Ovary (tissue), 9 donors: Measurements from ENCODE around the gene PCNT. TPM values are rescaled to one million over a fixed set of nuclear protein-coding genes. Genes with fewer than 3 reads are reported as not detected.

Source experiments
- DNase-seq, 5 donors: peaks; one replicate each; pipeline ENCODE4 v3.0.0-alpha.2; 2019 to 2020
- H3K27ac ChIP-seq, 2 donors: fragments of 200-600 bp; one replicate each; pipeline versions ENCODE4 v1.5.1 to v1.8.0; 2019 to 2022
- H3K27me3 ChIP-seq: fragments of 200-600 bp; one replicate; pipeline ENCODE4 v1.8.0; 2022
- H3K36me3 ChIP-seq: fragments of 200-600 bp; sonication (generic); one replicate; pipeline ENCODE4 v1.5.1; 2019
- H3K4me1 ChIP-seq: one replicate; pipeline ENCODE4 v1.8.1; 2013; ENCODE audit warnings: mild to moderate bottlenecking, moderate library complexity; ENCODE audit not compliant: insufficient read depth
- H3K4me3 ChIP-seq: fragments of 200-600 bp; sonication (generic); one replicate; pipeline ENCODE4 v1.5.1; 2017
- H3K9me3 ChIP-seq, 2 donors: fragments of 200-600 bp in 1 of 2; sonication (generic) in 1 of 2; one replicate each; pipeline versions ENCODE4 v1.5.1 to v1.8.1; 2013 to 2019; ENCODE audit warnings: mild to moderate bottlenecking in 1 of 2, moderate library complexity in 1 of 2
- EP300 ChIP-seq: sonication (generic); formaldehyde crosslinking; IDR thresholded peaks from one replicate; pipeline ENCODE4 v1.6.1; 2017; ENCODE audit warnings: antibody characterized with exemption
- POLR2A ChIP-seq: fragments of 450-650 bp; IDR thresholded peaks from one replicate; pipeline ENCODE4 v1.6.1; 2017; ENCODE audit warnings: antibody characterized with exemption, mild to moderate bottlenecking, moderate library complexity
- WGBS, 3 donors: extraction: QIAGEN DNeasy Blood & Tissue Kit in 1 of 3; methylation state at CpG; one replicate each; pipeline versions ENCODE4 v1.1.5 to v1.1.7; 2013 to 2017; 5-methylcytosine and 5-hydroxymethylcytosine counted together
- intact Hi-C, 4 donors: fragments of 100-400 bp; cut with DNase I; formaldehyde crosslinking; loops; one replicate each; pipeline versions ENCODE4 v1.11.0 to v1.15.1; 2022 to 2023
- polyA plus RNA-seq, 2 donors: library from polyadenylated mRNA; stranded (reverse); fragments of 200-250 nt in 1 of 2; fragments of 350-450 nt in 1 of 2; fragmentation: Illumina TruSeq in 1 of 2; extraction: RNeasy Lipid Tissue Mini Kit (QIAGEN cat#74804) in 1 of 2; gene quantifications; one replicate each; pipeline ENCODE4 v1.2.3, GENCODE V29; 2013 to 2014
- total RNA-seq, 7 donors: library from RNA; depleted of rRNA in 2 of 7; stranded (reverse); fragments of >200 nt in 2 of 7; fragmentation: NEBNext Ultra II Directional in 3 of 7; extraction: Animal tissue kit (Norgen Biotek cat#: 25700) in 3 of 7; gene quantifications; one replicate each; pipeline versions ENCODE4 v1.1.0 to v1.2.4, GENCODE V29; 2016 to 2023
- TF ChIP-seq, protein P1 (sequence below), 3 donors: fragments of 450-650 bp in 2 of 3; fragments of 200-600 bp in 1 of 3; IDR thresholded peaks; one replicate each; pipeline versions ENCODE4 v1.5.1 to v1.8.0; 2016 to 2022; ENCODE audit warnings: antibody characterized with exemption in 3 of 3, mild to moderate bottlenecking in 1 of 3
- donor health status: DM: no; HTN: no; CAD: no; lungs with moderate emphysema.
- donor health status: DM: no; HTN: no; CAD: no.
- donor health status: Bipolar disorder and iron deficiency.
- donor health status: DM: yes; HTN: yes; CAD: no.
- donor health status: DM: no; HTN: no; CAD: no.
- donor health status: DM: yes; HTN: yes; CAD: no.

Gene PCNT
- total and polyA plus RNA-seq, 9 donors: 11.1 to 28.2 (median 18.6) TPM

DNA sequence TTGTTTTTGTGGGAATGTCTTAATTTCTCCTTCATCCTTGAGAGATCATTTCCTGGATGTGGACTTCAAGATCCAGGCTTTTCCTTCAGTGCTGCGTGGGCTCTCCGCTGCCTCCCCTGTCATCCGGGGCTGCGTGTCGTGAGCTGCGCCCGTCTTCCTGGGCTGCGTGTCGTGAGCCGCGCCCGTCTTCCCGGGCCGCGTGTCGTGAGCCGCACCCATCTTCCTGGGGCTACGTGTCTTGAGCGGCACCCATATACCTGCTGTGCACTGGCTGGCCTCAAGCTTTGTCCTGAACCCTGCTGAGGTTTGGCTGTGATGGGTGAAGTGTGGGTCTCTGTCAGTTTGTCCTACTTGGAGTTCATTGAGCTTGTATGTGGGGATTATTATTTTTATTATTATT is 55.1 kb downstream of the PCNT start:
- Histone ChIP-seq H3K4me3 (no peak overlapping the region), H3K27ac (no peak overlapping the region), H3K4me1 (no peaks in the 10 kb centered on the region), H3K36me3 (no peaks in the 10 kb centered on the region), H3K27me3 (no peaks in the 10 kb centered on the region), H3K9me3 (no peaks in the 10 kb centered on the region)
- intact Hi-C loops: no loop called here
- no peak for DNase-seq
- TF ChIP-seq EP300: no peak
- no peak for TF ChIP-seq POLR2A
- TF ChIP-seq, protein P1, sequence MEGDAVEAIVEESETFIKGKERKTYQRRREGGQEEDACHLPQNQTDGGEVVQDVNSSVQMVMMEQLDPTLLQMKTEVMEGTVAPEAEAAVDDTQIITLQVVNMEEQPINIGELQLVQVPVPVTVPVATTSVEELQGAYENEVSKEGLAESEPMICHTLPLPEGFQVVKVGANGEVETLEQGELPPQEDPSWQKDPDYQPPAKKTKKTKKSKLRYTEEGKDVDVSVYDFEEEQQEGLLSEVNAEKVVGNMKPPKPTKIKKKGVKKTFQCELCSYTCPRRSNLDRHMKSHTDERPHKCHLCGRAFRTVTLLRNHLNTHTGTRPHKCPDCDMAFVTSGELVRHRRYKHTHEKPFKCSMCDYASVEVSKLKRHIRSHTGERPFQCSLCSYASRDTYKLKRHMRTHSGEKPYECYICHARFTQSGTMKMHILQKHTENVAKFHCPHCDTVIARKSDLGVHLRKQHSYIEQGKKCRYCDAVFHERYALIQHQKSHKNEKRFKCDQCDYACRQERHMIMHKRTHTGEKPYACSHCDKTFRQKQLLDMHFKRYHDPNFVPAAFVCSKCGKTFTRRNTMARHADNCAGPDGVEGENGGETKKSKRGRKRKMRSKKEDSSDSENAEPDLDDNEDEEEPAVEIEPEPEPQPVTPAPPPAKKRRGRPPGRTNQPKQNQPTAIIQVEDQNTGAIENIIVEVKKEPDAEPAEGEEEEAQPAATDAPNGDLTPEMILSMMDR (IDR thresholded peaks at IDR 0.05): no peak
- 93 to 98% (median 98%) methylated on average over 19 of the region's 19 CpGs for WGBS, 3 donors

DNA sequence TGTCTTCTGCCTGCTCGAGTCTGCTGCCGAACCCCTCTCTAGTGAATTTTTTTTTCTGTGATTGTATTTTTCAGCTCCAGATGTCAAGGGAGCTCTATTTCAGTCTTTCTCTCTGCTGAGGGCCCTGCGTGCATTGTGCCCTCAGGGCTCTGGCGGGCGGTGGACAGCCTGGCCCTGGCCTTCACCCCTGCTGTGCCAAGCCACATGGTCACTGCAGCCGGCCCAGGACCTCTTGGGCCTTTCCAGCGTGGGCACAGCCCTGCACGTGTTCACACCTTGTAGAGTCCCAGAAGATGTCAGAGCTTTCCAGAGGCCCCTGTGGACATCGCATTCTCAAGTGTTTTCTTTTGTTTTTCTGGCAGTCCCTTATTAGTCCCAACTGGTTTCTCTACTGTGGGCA is 55.7 kb downstream of the PCNT start:
- H3K9me3 ChIP-seq: no peaks in the 10 kb centered on the region
- no peak overlapping the region for H3K27ac ChIP-seq
- H3K4me1 ChIP-seq: no peaks in the 10 kb centered on the region
- DNase-seq: no peak
- no peaks in the 10 kb centered on the region for H3K27me3 ChIP-seq
- 94 to 96% (median 95%) methylated on average over 9 of the region's 9 CpGs for WGBS, 3 donors
- TF ChIP-seq, protein P1 (IDR thresholded peaks at IDR 0.05): no peak
- TF ChIP-seq POLR2A: no peak
- TF ChIP-seq EP300: no peak
- no peaks in the 10 kb centered on the region for H3K36me3 ChIP-seq
- intact Hi-C loops: no loop called here
- no peak overlapping the region for H3K4me3 ChIP-seq

DNA sequence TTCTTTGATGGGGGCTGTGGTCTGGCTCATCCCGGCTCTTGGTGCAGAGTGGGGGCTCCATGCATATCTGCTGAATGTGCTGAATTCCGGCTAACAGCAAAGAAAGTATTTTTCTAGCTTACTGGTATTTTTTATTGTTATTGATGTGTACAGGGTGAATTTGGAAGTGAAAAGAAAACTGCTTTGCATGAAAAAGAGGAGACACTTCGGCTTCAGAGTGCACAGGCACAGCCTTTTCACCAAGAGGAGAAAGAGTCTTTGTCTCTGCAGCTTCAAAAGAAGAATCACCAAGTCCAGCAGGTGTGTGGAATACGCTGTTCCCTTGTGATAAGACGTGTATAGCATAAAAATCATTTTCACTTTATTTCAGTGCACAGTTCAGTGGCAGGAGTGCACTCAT is 57.6 kb downstream of the PCNT start:
- H3K27ac ChIP-seq: no peak overlapping the region
- no peaks in the 10 kb centered on the region for H3K27me3 ChIP-seq
- H3K4me1 ChIP-seq: no peaks in the 10 kb centered on the region
- TF ChIP-seq EP300 (no peak), POLR2A (no peak)
- TF ChIP-seq, protein P1 (IDR thresholded peaks at IDR 0.05): no peak
- H3K36me3 ChIP-seq: no peaks in the 10 kb centered on the region
- 50 to 64% (median 64%) methylated on average over 5 of the region's 5 CpGs for WGBS, 3 donors
- H3K4me3 ChIP-seq: no peak overlapping the region
- no peak for DNase-seq
- intact Hi-C loops: no loop called here
- H3K9me3 ChIP-seq: no peaks in the 10 kb centered on the region

DNA sequence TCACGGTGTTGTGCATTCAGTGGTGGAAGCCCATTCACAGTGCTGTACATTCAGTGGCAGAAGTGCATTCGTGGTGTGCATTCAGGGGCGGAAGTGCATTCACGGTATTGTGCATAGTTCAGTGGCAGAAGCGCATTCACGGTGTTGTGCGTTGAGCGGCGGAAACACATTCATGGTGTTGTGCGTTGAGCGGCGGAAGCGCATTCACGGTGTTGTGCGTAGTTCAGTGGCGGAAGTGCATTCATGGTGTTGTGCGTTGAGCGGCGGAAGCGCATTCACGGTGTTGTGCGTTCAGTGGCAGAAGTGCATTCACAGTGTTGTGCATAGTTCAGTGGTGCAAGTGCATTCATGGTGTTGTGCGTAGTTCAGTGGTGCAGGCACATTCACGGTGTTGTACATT is 60.6 kb downstream of the PCNT start:
- no peaks in the 10 kb centered on the region for H3K4me1 ChIP-seq
- no peak for DNase-seq
- TF ChIP-seq POLR2A (no peak), EP300 (no peak)
- TF ChIP-seq, protein P1 (IDR thresholded peaks at IDR 0.05): no peak
- no peak overlapping the region for H3K27ac ChIP-seq
- WGBS, 3 donors: 95 to 98% (median 98%) methylated on average over 24 of the region's 24 CpGs
- no peaks in the 10 kb centered on the region for H3K9me3 ChIP-seq
- no peaks in the 10 kb centered on the region for H3K27me3 ChIP-seq
- intact Hi-C loops: no loop called here
- H3K4me3 ChIP-seq: no peak overlapping the region
- H3K36me3 ChIP-seq: no peaks in the 10 kb centered on the region
